Measurements from ENCODE around the gene AQP2.

GRCh38 chr12:49984476-49985359, 34.2 kb downstream of the AQP2 start:
- TF ChIP-seq POLR2A (IDR thresholded peaks at IDR 0.05) (no peak), CTCF (IDR thresholded peaks at IDR 0.05) (no peak)
